Immature natural killer cell (primary cell): ENCODE data around the gene RTL1. TPM values are rescaled to one million over a fixed set of nuclear protein-coding genes. Genes with fewer than 3 reads are reported as not detected.

Source experiments
- DNase-seq, 3 donors: peaks; one replicate each; pipeline ENCODE4 v3.0.0; 2022; ENCODE audit warnings: mixed read lengths in 1 of 3
- H3K27ac Mint-ChIP-seq, 6 donors: one replicate each; pipeline ENCODE4 v1.8.0; 2020; ENCODE audit warnings: mixed read lengths in 6 of 6, mild to moderate bottlenecking in 5 of 6, inconsistent platforms in 4 of 6, moderate library complexity in 3 of 6
- H3K27me3 Mint-ChIP-seq, 3 donors: one replicate each; pipeline ENCODE4 v1.8.0; 2020 to 2021; ENCODE audit warnings: low read depth in 3 of 3, mild to moderate bottlenecking in 3 of 3, mixed read lengths in 3 of 3, moderate library complexity in 3 of 3, inconsistent platforms in 1 of 3
- H3K36me3 Mint-ChIP-seq, 3 donors: one replicate each; pipeline ENCODE4 v1.8.0; 2020; ENCODE audit warnings: mixed read lengths in 3 of 3, inconsistent platforms in 2 of 3, mild to moderate bottlenecking in 2 of 3
- H3K4me1 Mint-ChIP-seq, 2 donors: one replicate each; pipeline ENCODE4 v1.8.0; 2020; ENCODE audit warnings: inconsistent platforms in 2 of 2, mild to moderate bottlenecking in 2 of 2, mixed read lengths in 2 of 2, moderate library complexity in 1 of 2
- H3K4me3 Mint-ChIP-seq, 5 donors: one replicate each; pipeline ENCODE4 v1.8.0; 2020; ENCODE audit warnings: mild to moderate bottlenecking in 5 of 5, mixed read lengths in 5 of 5, inconsistent platforms in 3 of 5, moderate library complexity in 3 of 5
- H3K9me3 Mint-ChIP-seq, 6 donors: one replicate each; pipeline ENCODE4 v1.8.0; 2020; ENCODE audit warnings: mild to moderate bottlenecking in 6 of 6, mixed read lengths in 6 of 6, inconsistent platforms in 4 of 6, moderate library complexity in 3 of 6
- polyA plus RNA-seq, 3 donors: library from polyadenylated mRNA; unstranded; fragments of 300-500 nt; fragmentation: Illumina TruSeq; gene quantifications; one replicate each; pipeline ENCODE4 v1.2.3, GENCODE V29; 2021

The RTL1 gene
- polyA plus RNA-seq, 3 donors from 2014 or later: not detected

DNA sequence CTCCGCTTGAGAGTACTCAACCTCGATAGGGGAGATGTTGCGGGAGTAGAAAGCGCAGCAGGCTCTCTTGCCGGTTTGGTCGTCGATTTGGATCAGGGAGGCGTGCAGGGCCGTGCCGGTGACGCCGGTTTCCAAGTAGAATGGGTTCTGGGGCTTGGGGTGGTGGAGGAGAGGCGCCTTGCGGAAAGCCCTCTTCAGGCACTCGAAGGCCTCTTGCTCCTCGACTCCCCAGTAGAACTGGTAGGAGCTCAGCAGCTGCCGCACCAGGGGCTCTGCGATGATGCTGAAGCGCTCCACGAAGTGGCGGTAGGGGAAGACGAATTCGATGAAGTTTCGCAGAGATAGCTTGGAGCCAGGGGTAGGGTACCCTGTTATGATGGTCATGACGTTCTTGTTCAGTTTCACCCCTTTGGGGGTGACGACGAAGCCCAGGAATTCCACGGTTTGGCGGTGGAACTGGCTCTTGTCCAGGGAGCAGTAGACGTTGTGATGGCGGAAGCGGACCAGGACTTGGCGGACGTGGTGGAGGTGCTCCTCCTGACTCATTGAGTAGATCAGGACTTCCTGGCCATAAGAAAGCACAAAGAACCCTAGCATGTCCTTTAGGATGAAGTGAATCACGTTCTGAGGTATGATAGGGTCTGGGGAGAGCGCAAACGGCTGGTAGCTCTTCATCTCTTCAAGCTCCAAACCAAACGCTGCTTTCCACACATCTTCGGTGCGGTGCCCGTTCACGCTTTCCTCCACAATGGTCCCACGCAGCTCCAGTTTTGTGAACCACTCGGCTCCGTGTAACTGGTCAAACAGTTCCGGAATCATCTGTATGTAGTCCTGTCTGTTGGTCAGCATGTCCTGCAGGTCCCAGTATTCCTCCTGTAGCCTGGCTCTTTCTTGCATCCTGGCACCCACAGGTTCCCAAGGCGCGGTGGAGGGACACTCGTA, 21.2 kb downstream of the RTL1 start:
- DNase-seq: no peak
- no peaks in the 10 kb centered on the region for H3K36me3 Mint-ChIP-seq
- H3K9me3 Mint-ChIP-seq: no peaks in the 10 kb centered on the region
- peaks cover 4 to 11% (median 5%) of the 10 kb centered on the region in 3 donors for H3K27me3 Mint-ChIP-seq
- no peaks in the 10 kb centered on the region for H3K4me1 Mint-ChIP-seq
- no peak overlapping the region for H3K4me3 Mint-ChIP-seq
- H3K27ac Mint-ChIP-seq: no peak overlapping the region

DNA sequence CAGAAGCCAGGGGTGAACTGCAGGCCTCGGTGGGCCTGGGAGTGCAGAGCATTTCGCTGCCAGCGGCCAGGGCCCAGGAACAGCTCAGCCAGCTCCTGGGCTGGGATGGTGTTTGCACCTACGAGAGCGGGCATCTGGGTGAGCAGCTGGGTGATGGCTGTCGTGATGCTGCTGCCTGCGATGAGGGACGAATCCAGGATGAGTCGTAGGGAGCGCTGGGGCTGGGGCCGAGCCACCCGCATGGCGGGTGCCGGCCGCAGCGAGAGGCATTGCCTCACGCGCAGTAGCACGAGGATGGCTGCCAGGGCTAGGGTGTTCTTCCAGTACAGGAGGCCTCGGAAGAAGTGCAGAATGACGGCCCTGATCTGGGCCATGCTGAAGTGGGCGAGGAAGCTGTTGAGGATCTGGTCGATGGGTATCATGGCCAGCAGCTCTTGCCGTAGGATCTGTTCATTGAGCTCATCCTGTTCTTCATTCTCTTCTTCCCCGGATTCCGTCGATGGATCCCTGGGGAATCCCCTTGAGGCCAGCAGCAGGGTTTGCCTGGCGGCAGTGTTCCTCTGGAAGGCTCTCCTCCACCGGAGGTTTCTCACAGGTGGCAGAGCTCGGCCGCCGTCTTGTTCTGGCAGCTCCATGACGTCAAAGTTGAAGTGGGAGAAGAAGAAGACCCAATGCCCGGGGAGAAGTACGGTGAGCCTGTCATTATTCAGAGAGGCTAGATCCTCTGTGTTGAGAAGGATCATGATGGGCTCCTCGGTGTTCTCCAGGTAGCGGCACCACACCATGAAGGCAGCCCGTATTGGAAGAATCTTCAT, 22.1 kb downstream of the RTL1 start:
- Mint-ChIP-seq H3K36me3 (no peaks in the 10 kb centered on the region), H3K4me3 (no peak overlapping the region), H3K27me3 (peaks cover 3 to 11% (median 5%) of the 10 kb centered on the region in 3 donors), H3K27ac (no peak overlapping the region), H3K4me1 (no peaks in the 10 kb centered on the region), H3K9me3 (no peaks in the 10 kb centered on the region)
- DNase-seq: no peak

DNA sequence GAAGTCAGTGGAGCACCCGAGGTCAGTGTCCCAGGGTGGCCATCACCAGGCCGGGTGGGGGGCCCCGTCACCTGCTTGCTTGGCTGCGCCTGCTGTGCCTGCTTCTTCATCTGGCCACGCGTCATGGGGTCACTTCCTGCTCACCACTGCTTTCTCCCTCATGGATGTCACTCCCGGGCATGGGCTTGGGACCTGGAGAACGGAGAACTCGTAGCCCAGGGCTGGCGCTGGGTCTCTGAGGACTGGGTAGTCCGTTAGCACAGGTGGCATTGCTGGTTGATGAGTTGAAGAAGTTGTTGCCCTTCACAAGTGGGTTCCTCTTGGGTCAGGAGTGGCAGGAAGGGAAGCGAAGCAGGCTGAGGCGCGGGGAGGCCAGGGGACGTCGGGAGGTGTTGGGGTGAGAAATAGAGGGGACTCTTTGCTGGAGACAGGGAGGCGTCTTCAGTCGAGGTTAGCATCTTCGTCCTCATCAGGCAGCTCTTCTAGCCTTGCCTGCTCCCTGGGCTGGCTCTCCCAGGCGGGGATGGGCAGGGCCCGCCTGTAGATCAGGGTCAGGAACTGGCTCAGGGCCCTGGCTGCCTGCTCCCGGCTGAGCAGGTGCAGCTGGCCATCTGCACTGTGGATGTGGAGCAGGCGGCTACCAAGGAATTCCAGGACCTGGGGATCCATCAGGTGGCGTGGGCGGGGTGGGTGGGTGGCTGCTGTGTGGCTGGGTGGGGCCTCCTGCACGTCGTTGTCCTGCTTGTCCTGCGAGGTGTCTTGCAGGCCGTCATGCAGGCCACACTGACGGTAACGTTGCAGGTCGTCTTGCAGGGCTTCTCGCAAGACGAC, 23.0 kb downstream of the RTL1 start:
- H3K4me1 Mint-ChIP-seq: no peaks in the 10 kb centered on the region
- H3K27ac Mint-ChIP-seq: no peak overlapping the region
- no peak for DNase-seq
- no peaks in the 10 kb centered on the region for H3K36me3 Mint-ChIP-seq
- no peak overlapping the region for H3K4me3 Mint-ChIP-seq
- H3K27me3 Mint-ChIP-seq: peaks cover 3 to 9% (median 6%) of the 10 kb centered on the region in 3 donors
- no peaks in the 10 kb centered on the region for H3K9me3 Mint-ChIP-seq

- DNase-seq: no peak
- Mint-ChIP-seq H3K4me1 (no peaks in the 10 kb centered on the region), H3K36me3 (no peaks in the 10 kb centered on the region), H3K27me3 (peaks cover 3 to 8% (median 6%) of the 10 kb centered on the region in 3 donors), H3K27ac (no peak overlapping the region), H3K4me3 (no peak overlapping the region), H3K9me3 (no peaks in the 10 kb centered on the region)
These were observed 23.7 kb downstream of the RTL1 start for GRCh38 chr14:100879782-100880181.

DNA sequence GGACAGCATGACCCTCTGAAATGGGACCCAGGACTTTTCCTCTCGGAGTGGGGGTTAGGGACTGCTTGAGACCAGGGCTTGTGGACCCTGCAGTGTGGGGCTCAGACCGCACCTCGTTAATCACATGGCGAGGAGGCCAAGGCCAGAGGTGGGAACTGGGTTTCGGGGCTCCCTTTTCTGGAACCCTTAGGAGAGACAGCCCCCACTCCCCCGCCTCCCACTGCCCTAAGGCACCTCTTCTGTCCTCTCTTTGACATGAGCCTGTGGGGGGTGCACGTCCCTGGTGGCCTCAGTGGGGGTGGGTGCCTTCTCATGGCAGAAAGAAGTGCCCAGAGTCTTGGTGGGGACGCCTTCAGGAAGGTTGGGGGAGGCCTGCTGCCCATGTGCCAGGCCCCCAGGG, 24.3 kb downstream of the RTL1 start:
- Mint-ChIP-seq H3K4me1 (no peaks in the 10 kb centered on the region), H3K27me3 (peaks cover 6 to 7% (median 6%) of the 10 kb centered on the region in 3 donors), H3K36me3 (no peaks in the 10 kb centered on the region), H3K9me3 (no peaks in the 10 kb centered on the region), H3K4me3 (no peak overlapping the region), H3K27ac (no peak overlapping the region)
- DNase-seq: no peak

DNA sequence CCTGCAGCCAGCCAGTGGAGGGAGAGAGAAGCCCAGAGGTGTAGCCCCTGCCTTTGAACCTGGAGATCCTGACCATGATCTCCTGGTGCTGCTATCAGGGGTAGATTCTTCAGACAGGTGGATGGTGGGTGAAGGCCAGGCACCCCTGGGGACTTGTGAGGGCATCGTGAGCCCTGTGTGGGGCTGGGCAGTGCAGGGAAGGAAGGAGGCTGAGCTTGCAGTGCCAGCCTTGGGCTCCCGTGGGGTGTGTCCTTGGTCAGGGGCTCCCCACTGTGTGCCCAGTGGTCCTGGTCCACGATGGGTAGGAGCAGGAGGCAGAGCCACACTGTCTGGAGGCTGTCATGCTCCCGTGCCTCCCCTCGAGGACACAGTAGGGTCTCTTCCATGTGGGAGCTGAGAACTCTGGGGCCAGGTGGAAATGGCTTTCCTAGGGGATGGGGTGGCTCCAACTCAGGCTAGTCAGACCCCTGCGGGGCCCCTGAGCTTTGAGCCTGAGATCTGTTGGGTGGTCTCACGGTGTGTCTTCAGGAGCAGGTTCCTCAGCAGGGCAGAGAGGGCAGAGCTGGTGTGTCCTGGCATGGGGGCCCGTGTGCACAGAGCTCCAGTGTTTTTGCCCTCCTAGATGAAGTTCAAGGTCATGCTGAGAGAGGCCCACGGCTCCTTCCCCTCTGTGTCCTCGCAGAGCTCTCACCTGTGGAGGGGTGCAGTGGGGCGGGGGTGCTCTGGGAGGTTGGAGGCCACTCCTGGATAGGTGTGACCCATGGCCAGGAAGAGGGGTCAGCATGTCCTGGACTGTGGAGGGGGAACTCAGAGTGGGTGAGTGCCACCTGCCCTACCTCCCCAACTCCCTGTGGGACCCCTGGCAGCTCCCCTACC, 25.0 kb downstream of the RTL1 start:
- H3K27ac Mint-ChIP-seq: no peak overlapping the region
- H3K36me3 Mint-ChIP-seq: no peaks in the 10 kb centered on the region
- no peaks in the 10 kb centered on the region for H3K4me1 Mint-ChIP-seq
- H3K9me3 Mint-ChIP-seq: no peaks in the 10 kb centered on the region
- H3K27me3 Mint-ChIP-seq: peaks cover 6 to 7% (median 6%) of the 10 kb centered on the region in 3 donors
- DNase-seq: no peak
- H3K4me3 Mint-ChIP-seq: no peak overlapping the region

DNA sequence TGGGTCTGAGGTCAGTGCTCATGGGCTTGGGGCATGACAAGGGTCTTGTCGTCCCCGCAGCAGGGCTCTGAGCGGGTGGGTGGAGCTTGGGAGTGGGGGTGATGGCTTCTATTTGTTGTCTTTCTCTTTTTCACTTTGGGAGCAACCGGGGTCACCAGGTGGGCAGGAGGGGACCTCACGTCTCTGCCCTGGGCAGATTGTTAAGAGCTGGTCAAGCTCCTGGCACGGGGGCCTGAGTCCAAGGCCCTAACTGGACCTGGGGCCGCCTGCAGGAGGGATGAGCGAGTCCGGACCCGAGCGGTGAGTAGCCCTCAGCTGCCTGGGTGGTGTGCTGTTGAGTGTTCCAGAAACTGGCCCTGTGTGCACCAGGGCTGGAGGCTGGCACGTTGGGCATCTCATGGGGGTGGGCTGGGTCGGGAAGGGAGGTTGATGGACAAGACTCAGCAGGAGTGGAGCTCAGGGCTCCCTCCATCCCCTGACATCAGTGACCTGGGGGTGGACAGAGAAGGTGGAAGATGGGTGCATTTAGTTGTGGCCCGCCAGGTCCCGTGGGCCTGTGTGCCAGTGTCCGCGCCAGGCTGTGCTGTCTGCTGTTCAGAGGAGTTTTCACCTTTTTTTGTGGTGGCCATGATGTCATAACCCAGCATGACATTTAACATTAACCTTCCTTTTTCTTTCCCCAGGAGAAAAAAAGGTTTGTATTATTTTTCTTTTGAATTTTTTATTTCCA, 27.5 kb downstream of the RTL1 start:
- H3K4me3 Mint-ChIP-seq: no peak overlapping the region
- no peak for DNase-seq
- H3K36me3 Mint-ChIP-seq: no peaks in the 10 kb centered on the region
- H3K27ac Mint-ChIP-seq: no peak overlapping the region
- H3K27me3 Mint-ChIP-seq: peaks cover 4 to 6% (median 5%) of the 10 kb centered on the region in 3 donors
- no peaks in the 10 kb centered on the region for H3K4me1 Mint-ChIP-seq
- H3K9me3 Mint-ChIP-seq: no peaks in the 10 kb centered on the region

DNA sequence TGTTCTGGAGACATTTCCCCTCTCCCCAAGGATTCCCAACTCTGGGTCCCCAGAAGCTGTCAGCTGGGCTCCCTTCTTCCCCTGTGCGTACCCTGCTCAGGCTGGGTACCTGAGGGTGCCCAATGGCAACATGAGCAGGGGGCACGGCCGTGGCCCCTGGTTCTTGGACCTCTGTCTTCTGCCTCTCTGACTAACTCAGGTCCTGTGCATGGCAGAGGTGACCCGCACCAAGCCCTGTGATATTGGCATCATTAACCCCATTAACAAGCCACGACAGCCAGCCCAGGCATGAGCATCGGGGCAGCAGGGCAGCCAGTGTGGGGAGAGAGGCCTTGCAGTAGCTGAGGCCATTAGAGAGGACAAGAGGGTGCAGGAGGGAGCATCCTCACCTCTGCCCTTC, 28.4 kb downstream of the RTL1 start:
- Mint-ChIP-seq H3K36me3 (no peaks in the 10 kb centered on the region), H3K4me3 (no peak overlapping the region), H3K9me3 (no peaks in the 10 kb centered on the region), H3K27ac (no peak overlapping the region), H3K27me3 (peaks cover 4 to 6% (median 5%) of the 10 kb centered on the region in 3 donors), H3K4me1 (no peaks in the 10 kb centered on the region)
- no peak for DNase-seq

GRCh38 chr14:100874411-100875091, 29.0 kb downstream of the RTL1 start:
- Mint-ChIP-seq H3K9me3 (no peaks in the 10 kb centered on the region), H3K36me3 (no peaks in the 10 kb centered on the region), H3K27ac (no peak overlapping the region), H3K4me3 (no peak overlapping the region), H3K4me1 (no peaks in the 10 kb centered on the region), H3K27me3 (peaks cover 4 to 6% (median 5%) of the 10 kb centered on the region in 3 donors)
- DNase-seq: no peak

GRCh38 chr14:100874051-100874410, 29.5 kb downstream of the RTL1 start:
- no peaks in the 10 kb centered on the region for H3K4me1 Mint-ChIP-seq
- H3K9me3 Mint-ChIP-seq: no peaks in the 10 kb centered on the region
- H3K27me3 Mint-ChIP-seq: peaks cover 4 to 6% (median 5%) of the 10 kb centered on the region in 3 donors
- H3K36me3 Mint-ChIP-seq: no peaks in the 10 kb centered on the region
- no peak overlapping the region for H3K27ac Mint-ChIP-seq
- DNase-seq: no peak
- no peak overlapping the region for H3K4me3 Mint-ChIP-seq

- Mint-ChIP-seq H3K36me3 (no peaks in the 10 kb centered on the region), H3K4me3 (no peak overlapping the region), H3K27ac (no peak overlapping the region), H3K9me3 (no peaks in the 10 kb centered on the region), H3K27me3 (peaks cover 4 to 6% (median 5%) of the 10 kb centered on the region in 3 donors), H3K4me1 (no peaks in the 10 kb centered on the region)
- DNase-seq: no peak
These were observed 30.4 kb downstream of the RTL1 start for GRCh38 chr14:100873096-100873482.
